Brain pericyte (primary cell): ENCODE data around the gene GDAP1L1.
A peak's percentile ranks its signal among the peaks of the same experiment; 100 is the strongest.
"Not testable (repeated sequence)": the region's sequence is repeated elsewhere in the genome, so short reads cannot be mapped to it uniquely, and the experiment has no call there.

Source experiments
- DNase-seq: peaks from one replicate; pipeline ENCODE4 v3.0.0-alpha.2; 2012; ENCODE audit warnings: low read depth, low spot score

GDAP1L1 gene

DNA sequence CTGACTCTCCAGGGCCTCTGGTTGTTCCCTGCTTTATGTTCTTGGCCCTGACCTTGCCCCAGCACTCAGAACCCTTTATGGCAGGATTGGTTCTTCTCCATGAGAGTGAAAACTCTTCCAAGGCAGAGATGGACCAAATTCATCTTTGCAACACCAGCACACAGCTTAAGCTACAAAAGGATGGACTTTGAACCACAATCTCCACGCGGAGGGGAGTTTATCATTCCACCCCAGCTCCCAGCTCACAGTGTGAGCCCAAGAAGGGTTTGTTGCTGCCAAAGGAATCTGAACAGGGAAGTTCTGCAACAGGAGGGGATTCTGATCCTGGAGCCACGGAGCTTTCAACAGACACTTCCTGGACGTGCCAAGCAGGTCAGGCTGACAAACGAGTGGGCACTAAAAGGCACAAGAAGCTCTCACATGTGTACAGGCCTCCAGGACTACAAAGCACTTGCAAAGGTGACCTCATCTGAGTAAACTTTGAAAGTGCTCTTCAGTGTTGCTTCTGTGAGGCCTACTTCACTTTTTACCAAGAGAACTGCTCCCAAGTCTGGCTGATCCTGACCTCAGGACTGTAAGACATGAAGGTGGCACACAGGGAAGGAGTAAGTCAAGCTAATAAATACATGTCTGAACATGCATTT, 55.0 kb downstream of the GDAP1L1 start:
- no peak for DNase-seq

GRCh38 chr20:44302736-44303135, 55.6 kb downstream of the GDAP1L1 start:
- DNase-seq: no peak

GRCh38 chr20:44304383-44304782, 57.3 kb downstream of the GDAP1L1 start:
- no peak for DNase-seq

DNA sequence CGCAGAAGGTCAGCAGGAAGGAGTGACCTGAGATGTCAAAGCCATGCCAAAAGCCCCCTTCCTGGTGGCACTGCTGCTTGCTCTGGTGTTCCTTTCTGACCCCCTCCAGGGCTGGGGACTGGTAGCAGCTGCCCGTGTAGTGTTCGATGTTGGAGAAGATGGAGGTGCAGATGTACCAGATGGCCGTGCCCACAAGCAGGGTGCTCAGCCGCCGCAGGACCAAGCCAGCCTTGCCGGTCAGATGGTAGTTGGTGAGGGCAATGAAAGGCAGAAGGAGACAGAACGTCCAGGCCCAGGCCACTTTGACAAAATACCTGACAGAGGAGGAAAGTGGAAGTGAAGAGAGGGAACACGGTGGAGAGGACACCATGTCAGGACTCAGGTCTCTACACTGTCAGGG, 59.8 kb downstream of the GDAP1L1 start:
- no peak for DNase-seq

DNA sequence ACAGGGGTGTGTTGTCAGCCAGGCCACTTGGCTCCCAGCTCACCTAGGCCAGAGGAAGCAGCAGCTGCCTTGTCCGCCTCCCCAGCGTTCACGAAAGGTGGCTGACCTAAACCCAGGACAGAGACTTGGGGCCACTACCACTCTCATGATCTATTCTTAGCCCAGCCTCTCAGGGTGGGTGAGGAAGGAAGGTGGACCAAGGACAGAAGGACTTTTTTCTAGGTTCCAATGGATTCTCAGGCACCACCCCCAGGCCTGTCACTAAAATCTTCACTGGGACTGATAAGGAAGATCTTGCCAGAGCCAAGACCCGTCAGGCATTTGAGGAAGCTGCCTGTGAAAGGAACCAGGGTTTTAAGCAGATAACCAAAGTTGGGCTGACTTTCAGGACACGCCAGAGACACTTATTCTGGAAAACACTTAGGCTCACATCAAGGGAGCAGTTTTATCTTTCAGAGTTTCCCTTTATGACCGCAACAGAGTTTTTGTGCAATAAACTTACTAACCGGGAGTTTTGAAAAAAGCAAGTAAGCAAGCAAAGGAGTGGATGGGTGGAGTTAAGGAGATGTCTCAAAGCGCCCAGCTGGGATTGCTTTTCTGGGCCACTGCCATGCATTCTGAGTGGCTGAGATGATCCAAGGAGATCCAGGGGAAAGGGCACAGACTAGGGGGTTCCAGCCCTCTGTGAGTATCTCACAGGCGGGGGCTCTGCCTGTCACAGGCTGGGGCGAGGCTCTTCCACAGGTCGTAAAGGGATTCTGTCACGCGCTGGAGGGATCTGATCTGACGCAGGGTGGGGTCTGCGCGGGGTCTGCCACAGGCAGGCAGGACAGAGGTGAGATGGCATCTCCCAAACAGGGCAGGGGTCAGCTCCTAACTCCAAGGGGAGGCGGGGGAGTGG, 62.9 kb downstream of the GDAP1L1 start:
- DNase-seq: no peak

- peak; percentile 88 for DNase-seq
These were observed 63.8 kb downstream of the GDAP1L1 start, which contains the start of gene FITM2 for GRCh38 chr20:44310664-44311639. FITM2 (minus strand) TSS chr20:44311202; CDS start chr20:44311148, 54 bp downstream.

DNA sequence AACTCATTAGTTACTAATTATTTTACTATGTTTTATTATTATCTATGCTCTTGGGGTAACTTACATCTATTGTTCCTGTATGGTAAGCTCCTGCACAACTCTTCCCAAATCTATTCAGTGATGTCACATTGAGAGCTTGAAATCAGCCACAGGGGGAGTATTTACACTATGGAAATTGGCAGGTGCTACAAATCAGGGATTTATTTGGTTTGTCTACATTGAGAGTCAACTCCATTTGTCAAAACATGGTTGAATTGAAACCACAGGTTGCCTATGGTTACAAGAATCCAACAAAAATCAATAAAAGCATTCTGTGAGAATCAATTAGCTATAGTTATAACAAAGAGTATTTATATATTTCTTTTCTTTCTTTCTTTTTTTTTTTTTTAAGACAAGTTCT, 67.8 kb downstream of the GDAP1L1 start:
- DNase-seq: no peak

GRCh38 chr20:44319839-44320422, 72.8 kb downstream of the GDAP1L1 start:
- no peak for DNase-seq

DNA sequence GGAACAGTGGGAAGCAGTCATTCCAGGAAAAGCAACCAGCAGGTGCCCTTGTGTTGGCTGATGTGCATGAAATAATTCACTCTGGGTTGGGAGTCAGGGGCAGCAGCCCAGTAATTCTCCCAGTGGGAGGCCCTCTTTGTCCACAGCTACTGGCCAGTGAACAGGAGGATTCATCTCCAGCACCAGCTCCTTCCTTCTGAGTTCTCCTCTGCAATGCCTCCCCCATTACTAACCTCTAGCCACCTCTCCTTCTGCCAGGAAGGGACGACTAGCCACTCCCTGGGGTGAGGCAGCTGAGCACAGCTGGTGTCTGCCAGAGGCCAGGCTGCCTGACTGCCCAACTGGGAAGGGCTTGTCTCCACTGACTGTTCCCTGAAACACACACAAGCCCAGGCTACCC, 77.2 kb downstream of the GDAP1L1 start:
- DNase-seq: peak; percentile 22

DNA sequence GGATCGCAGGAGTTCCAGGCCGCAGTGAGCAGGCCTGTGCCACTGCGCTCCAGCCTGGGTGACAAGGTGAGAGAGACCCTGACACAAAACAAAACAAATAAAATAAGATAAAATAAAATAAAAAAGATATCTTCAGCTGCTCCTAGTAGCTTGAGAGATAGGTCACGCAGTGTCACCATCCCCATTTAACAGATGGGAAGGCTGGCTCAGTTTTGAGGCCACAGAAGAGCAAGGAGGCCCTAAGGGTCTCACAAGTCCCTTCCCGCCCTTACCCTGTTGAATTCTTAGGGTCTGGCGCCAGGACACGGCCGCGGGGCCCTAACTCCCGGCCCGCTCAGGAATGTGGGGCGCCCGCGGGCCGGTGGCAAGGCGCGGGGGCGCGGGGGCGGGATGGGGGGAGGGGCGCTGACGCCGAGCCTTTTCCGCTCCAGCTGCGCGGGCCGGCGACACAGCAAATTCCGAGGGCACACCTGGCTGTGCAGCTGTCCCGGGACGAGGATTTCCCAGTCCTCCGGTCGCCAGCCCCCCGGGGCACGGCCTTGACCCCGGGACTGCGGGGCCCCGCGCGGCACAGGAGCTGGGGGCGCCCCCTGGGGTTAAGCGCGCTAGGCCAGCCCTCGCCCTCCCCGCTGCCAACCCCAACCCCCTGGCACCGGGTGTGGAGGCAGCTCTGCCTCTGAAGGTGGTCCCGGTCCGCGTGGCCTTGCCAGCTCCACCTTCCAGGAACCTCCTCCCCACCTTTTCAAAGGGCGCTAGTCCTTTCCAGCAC, 79.5 kb downstream of the GDAP1L1 start:
- DNase-seq: no peak

- DNase-seq: not testable (repeated sequence)
These were observed 80.6 kb downstream of the GDAP1L1 start for GRCh38 chr20:44327748-44328147.

DNA sequence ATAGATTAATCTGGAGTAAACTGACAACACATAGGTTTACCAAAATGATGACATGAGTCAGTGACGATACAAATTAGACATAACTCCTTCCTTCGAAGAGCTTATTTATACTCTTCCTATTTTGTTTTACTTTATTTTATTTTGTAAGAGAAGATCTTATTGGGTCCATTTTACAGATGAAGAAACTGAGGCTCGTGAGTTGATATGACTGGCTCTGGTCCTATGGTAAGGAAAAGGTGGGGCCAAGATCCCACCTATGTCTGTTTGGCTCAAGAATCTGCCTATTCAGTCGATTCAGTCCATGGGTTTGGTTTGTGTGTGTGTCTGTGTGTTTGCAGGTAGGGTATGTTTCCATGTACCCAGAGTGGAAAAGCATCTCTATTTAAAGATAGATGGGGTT, 81.3 kb downstream of the GDAP1L1 start:
- DNase-seq: no peak
